OCI-LY7 (cell line): ENCODE data around the gene IGSF3. TPM values are rescaled to one million over a fixed set of nuclear protein-coding genes. Genes with fewer than 3 reads are reported as not detected.

Experiments used
- BruUV-seq: library from RNA; stranded (reverse); fragments of 400-500 nt; replicated peaks from 2 replicates; lab custom pipeline; 2021; lab: Mats Ljungman, UMichigan
- CTCF ChIA-PET: fragments of 300-600 bp; sonication (Branson Sonifier 250); formaldehyde crosslinking; loops from one replicate; lab custom pipeline; 2022; ENCODE audit warnings: antibody characterized with exemption; ENCODE audit not compliant: unreplicated experiment; lab: Charles Lee
- POLR2A ChIA-PET: fragments of 300-600 bp; sonication (Branson Sonifier 250); formaldehyde crosslinking; loops from one replicate; lab custom pipeline; 2022; ENCODE audit warnings: antibody characterized with exemption; lab: Charles Lee
- DNase-seq: peaks from one replicate; pipeline ENCODE4 v3.0.0-alpha.2; 2015; ENCODE audit warnings: low spot score
- H2AFZ ChIP-seq: fragments of 200-600 bp; sonication (generic), shearing (Covaris generic); 2 replicates; pipeline ENCODE4 v1.6.1; 2014; ENCODE audit warnings: mild to moderate bottlenecking, antibody characterized with exemption, low read length, moderate library complexity
- H3K27ac ChIP-seq: fragments of 200-600 bp; sonication (generic); 2 replicates; pipeline ENCODE4 v1.5.1; 2014; ENCODE audit warnings: mixed run types, low read depth, mild to moderate bottlenecking, moderate library complexity, low read length, inconsistent platforms; ENCODE audit not compliant: poor library complexity, severe bottlenecking
- H3K36me3 ChIP-seq: fragments of 200-600 bp; sonication (generic); 2 replicates; pipeline ENCODE4 v1.6.1; 2014; ENCODE audit warnings: mild to moderate bottlenecking, antibody characterized with exemption, low read length, moderate library complexity, mixed read lengths; ENCODE audit not compliant: insufficient read depth
- H3K4me1 ChIP-seq: fragments of 200-600 bp; sonication (generic); 2 replicates; pipeline ENCODE4 v1.5.1; 2014; ENCODE audit warnings: mild to moderate bottlenecking, low read length; ENCODE audit not compliant: insufficient read depth, poor library complexity, severe bottlenecking
- H3K4me2 ChIP-seq: fragments of 200-600 bp; sonication (generic); 2 replicates; pipeline ENCODE4 v1.6.1; 2014; ENCODE audit warnings: mild to moderate bottlenecking, low read length
- H3K4me3 ChIP-seq: fragments of 200-600 bp; sonication (generic); 2 replicates; pipeline ENCODE4 v1.5.1; 2014; ENCODE audit warnings: mild to moderate bottlenecking, low read depth, low read length; ENCODE audit not compliant: poor library complexity, severe bottlenecking
- H3K79me2 ChIP-seq: fragments of 200-600 bp; sonication (generic); 2 replicates; pipeline ENCODE4 v1.6.1; 2016; ENCODE audit warnings: low read depth, mild to moderate bottlenecking, low read length, moderate library complexity, mixed read lengths; ENCODE audit not compliant: insufficient read depth
- H3K9me2 ChIP-seq: fragments of 200-600 bp; sonication (generic); 2 replicates; pipeline ENCODE4 v1.6.1; 2016; ENCODE audit warnings: mild to moderate bottlenecking, low read length, mixed read lengths; ENCODE audit not compliant: insufficient read depth
- H3K9me3 ChIP-seq: fragments of 200-600 bp; sonication (generic); 2 replicates; pipeline ENCODE4 v1.6.1; 2014; ENCODE audit warnings: mild to moderate bottlenecking, mixed run types, low read length, mixed read lengths
- H4K20me1 ChIP-seq: fragments of 200-600 bp; sonication (generic); 2 replicates; pipeline ENCODE4 v1.6.1; 2014; ENCODE audit warnings: mild to moderate bottlenecking, antibody characterized with exemption, low read length, moderate library complexity, mixed read lengths; ENCODE audit not compliant: insufficient read depth
- CTCF ChIP-seq: fragments of 200-600 bp; sonication (generic); conservative IDR thresholded peaks from 2 replicates; pipeline ENCODE4 v1.5.1; 2014; ENCODE audit warnings: mild to moderate bottlenecking, antibody characterized with exemption, low read length, moderate library complexity, mixed read lengths
- EZH2phosphoT487 ChIP-seq: fragments of 200-600 bp; sonication (generic); IDR thresholded peaks from 2 replicates; pipeline ENCODE4 v1.6.1; 2018; ENCODE audit warnings: low read depth, borderline replicate concordance, mild to moderate bottlenecking, mixed run types, antibody characterized with exemption, low read length, moderate library complexity, mixed read lengths
- intact Hi-C: fragments of 100-400 bp; cut with micrococcal nuclease; formaldehyde crosslinking; loops from one replicate; pipeline ENCODE4 v1.10.0; 2022; ENCODE audit not compliant: unreplicated experiment
- total RNA-seq, 2 experiments: library from RNA; depleted of rRNA in 1 of 2; stranded (reverse); fragments of >200 nt in 1 of 2; shearing (Covaris generic) in 1 of 2; gene quantifications; 2 replicates each; pipeline ENCODE4 v1.2.3, GENCODE V29; 2014 to 2022

Gene IGSF3
- total RNA-seq, 2 experiments from 2014 or later, result not detected

- POLR2A ChIA-PET, result no interaction called here
- no peak overlapping the region for H2AFZ ChIP-seq
- intact Hi-C loops, result loop anchor here (2.0 kb wide), 1 partner anchor 481 kb away; no protein-coding TSS in a partner anchor
These were observed 94.0 kb downstream of the IGSF3 start for GRCh38 chr1:116573431-116574095.

GRCh38 chr1:116572771-116573430 is 94.6 kb downstream of the IGSF3 start:
- no TSS peak for BruUV-seq
- Histone ChIP-seq H3K9me2 (no peaks in the 10 kb centered on the region), H2AFZ (no peak overlapping the region), H3K4me1 (no peaks in the 10 kb centered on the region), H4K20me1 (no peaks in the 10 kb centered on the region), H3K36me3 (no peaks in the 10 kb centered on the region), H3K4me2 (no peak overlapping the region), H3K27ac (no peak overlapping the region), H3K9me3 (no peaks in the 10 kb centered on the region), H3K4me3 (no peak overlapping the region), H3K79me2 (no peaks in the 10 kb centered on the region)
- no peak for DNase-seq
- POLR2A ChIA-PET, result no interaction called here
- intact Hi-C loops, result no loop called here
- TF ChIP-seq EZH2phosphoT487 (no peak), CTCF (no peak)
- CTCF ChIA-PET, result no interaction called here

More at GRCh38 chr1:116573431-116574095, 94.0 kb downstream of the IGSF3 start:
- Histone ChIP-seq H3K9me3 (no peaks in the 10 kb centered on the region), H3K4me3 (no peak overlapping the region), H3K27ac (no peak overlapping the region), H3K4me1 (no peaks in the 10 kb centered on the region), H3K9me2 (no peaks in the 10 kb centered on the region), H3K79me2 (no peaks in the 10 kb centered on the region), H3K4me2 (no peak overlapping the region), H3K36me3 (no peaks in the 10 kb centered on the region), H4K20me1 (no peaks in the 10 kb centered on the region)
- no TSS peak for BruUV-seq
- CTCF ChIA-PET, result no interaction called here
- no peak for DNase-seq
- no peak for TF ChIP-seq CTCF
- no peak for TF ChIP-seq EZH2phosphoT487

GRCh38 chr1:116572099-116572498 is 95.4 kb downstream of the IGSF3 start:
- H3K27ac ChIP-seq, result no peak overlapping the region
- no TSS peak for BruUV-seq
- no peak overlapping the region for H3K4me3 ChIP-seq
- ChIA-PET POLR2A (no interaction called here), CTCF (no interaction called here)
- DNase-seq, result no peak
- H3K9me3 ChIP-seq, result no peaks in the 10 kb centered on the region
- H3K4me2 ChIP-seq, result no peak overlapping the region
- no peak overlapping the region for H2AFZ ChIP-seq
- H3K36me3 ChIP-seq, result no peaks in the 10 kb centered on the region
- H3K9me2 ChIP-seq, result no peaks in the 10 kb centered on the region
- no peaks in the 10 kb centered on the region for H3K4me1 ChIP-seq
- TF ChIP-seq CTCF, result no peak
- no peak for TF ChIP-seq EZH2phosphoT487
- no peaks in the 10 kb centered on the region for H4K20me1 ChIP-seq
- no peaks in the 10 kb centered on the region for H3K79me2 ChIP-seq
- intact Hi-C loops, result no loop called here
